WERI-Rb-1 (cell line): ENCODE data around the gene CRACR2A.
A peak's percentile ranks its signal among the peaks of the same experiment; 100 is the strongest.

Experiments used
- DNase-seq: peaks from one replicate; pipeline ENCODE4 v3.0.0-alpha.2; 2020
- H3K27ac ChIP-seq: fragments of 250-450 bp; sonication (Bioruptor Pico); 2 replicates; pipeline ENCODE4 v1.5.1; 2020; ENCODE audit warnings: mild to moderate bottlenecking, moderate library complexity
- H3K27me3 ChIP-seq: fragments of 250-450 bp; sonication (Bioruptor Pico); 2 replicates; pipeline ENCODE4 v1.5.1; 2021; ENCODE audit warnings: mild to moderate bottlenecking, low read depth, moderate library complexity; ENCODE audit not compliant: insufficient read depth, severe bottlenecking
- H3K36me3 ChIP-seq: fragments of 250-450 bp; sonication (Bioruptor Pico); 2 replicates; pipeline ENCODE4 v1.5.1; 2020; ENCODE audit warnings: mild to moderate bottlenecking, moderate library complexity
- H3K4me3 ChIP-seq: 2 replicates; pipeline ENCODE4 v1.5.1; 2011; ENCODE audit warnings: low read depth, mild to moderate bottlenecking, control low read depth, low read length
- H3K9me3 ChIP-seq: fragments of 250-450 bp; sonication (Bioruptor Pico); 2 replicates; pipeline ENCODE4 v1.5.1; 2021; ENCODE audit warnings: mild to moderate bottlenecking, moderate library complexity; ENCODE audit not compliant: severe bottlenecking
- CTCF ChIP-seq: IDR thresholded peaks from 2 replicates; pipeline ENCODE4 v1.5.1; 2011; ENCODE audit warnings: low read depth, mild to moderate bottlenecking, control low read depth, inconsistent platforms, low read length

CRACR2A gene

DNA sequence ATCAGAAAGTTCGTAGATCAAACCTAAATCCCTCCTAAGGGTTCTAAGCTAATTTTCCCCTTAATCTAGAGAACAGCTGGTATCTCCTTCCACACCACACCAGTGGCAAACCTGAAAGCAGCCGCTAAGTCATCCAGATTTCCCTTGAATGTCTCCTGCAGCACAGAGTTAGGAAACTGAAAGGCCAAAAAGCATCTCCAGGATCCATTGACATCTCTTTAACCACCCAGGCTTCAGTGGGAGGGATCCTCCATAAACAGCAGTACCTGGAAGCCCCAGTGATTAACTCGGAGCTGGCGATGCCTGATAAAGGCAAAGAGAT lies 47.6 kb downstream of the CRACR2A start:
- no peak for TF ChIP-seq CTCF
- Histone ChIP-seq H3K27ac (peak overlapping the region; percentile 62), H3K27me3 (no peaks in the 10 kb centered on the region), H3K4me3 (no peak overlapping the region), H3K9me3 (peaks cover 6% of the 10 kb centered on the region), H3K36me3 (no peaks in the 10 kb centered on the region; the same call in 1 of the 2 replicates)
- DNase-seq, result peak; percentile 71

- Histone ChIP-seq H3K4me3 (peak overlapping the region; percentile 16), H3K27me3 (no peaks in the 10 kb centered on the region), H3K36me3 (no peaks in the 10 kb centered on the region; the same call in 1 of the 2 replicates), H3K9me3 (peaks cover 6% of the 10 kb centered on the region), H3K27ac (peak overlapping the region; percentile 84)
- no peak for TF ChIP-seq CTCF
- DNase-seq, result peak; percentile 23
These were observed 48.2 kb downstream of the CRACR2A start for GRCh38 chr12:3704512-3705353.

DNA sequence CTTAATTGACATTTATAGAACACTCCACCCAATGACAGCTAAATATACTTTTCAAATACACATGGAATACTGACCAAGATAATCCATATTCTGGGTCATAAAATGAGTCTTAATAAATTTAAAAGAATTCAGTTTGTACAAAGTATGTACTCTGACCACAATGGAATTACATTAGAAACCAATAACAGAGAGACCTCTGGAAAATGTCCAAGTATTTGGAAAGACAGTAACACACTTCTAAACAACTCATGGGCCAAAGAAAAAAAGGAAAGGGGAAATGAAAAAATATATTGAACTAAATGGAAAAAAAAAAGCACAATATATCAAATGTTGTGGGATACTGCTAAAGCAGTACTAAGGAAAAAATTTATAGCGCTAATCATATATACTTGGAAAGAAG lies 52.0 kb downstream of the CRACR2A start:
- no peak for TF ChIP-seq CTCF
- no peaks in the 10 kb centered on the region for H3K27me3 ChIP-seq
- H3K27ac ChIP-seq, result no peak overlapping the region
- no peak for DNase-seq
- no peak overlapping the region for H3K4me3 ChIP-seq
- no peaks in the 10 kb centered on the region; the same call in 1 of the 2 replicates for H3K36me3 ChIP-seq
- H3K9me3 ChIP-seq, result peaks cover 9% of the 10 kb centered on the region

GRCh38 chr12:3698218-3698974 lies 54.5 kb downstream of the CRACR2A start:
- H3K36me3 ChIP-seq, result no peaks in the 10 kb centered on the region
- peaks cover 9% of the 10 kb centered on the region for H3K9me3 ChIP-seq
- peak; percentile 82 for DNase-seq
- H3K4me3 ChIP-seq, result no peak overlapping the region
- H3K27me3 ChIP-seq, result no peaks in the 10 kb centered on the region
- no peak for TF ChIP-seq CTCF
- peak overlapping the region; percentile 55 for H3K27ac ChIP-seq

- no peak for TF ChIP-seq CTCF
- H3K4me3 ChIP-seq, result no peak overlapping the region
- peaks cover 3% of the 10 kb centered on the region for H3K9me3 ChIP-seq
- no peaks in the 10 kb centered on the region for H3K27me3 ChIP-seq
- H3K27ac ChIP-seq, result peak overlapping the region; percentile 55; the same call in 1 of the 2 replicates
- no peaks in the 10 kb centered on the region for H3K36me3 ChIP-seq
- no peak for DNase-seq
These were observed 55.5 kb downstream of the CRACR2A start for GRCh38 chr12:3697311-3697870.
